MM.1S (cell line): ENCODE results near the gene CTNNA3.

Experiments
- DNase-seq: peaks from one replicate; pipeline ENCODE4 v3.0.0-alpha.2; 2015
- H2AFZ ChIP-seq: fragments of 300-600 bp; sonication (generic); 2 replicates; pipeline ENCODE4 v1.6.0; 2016; ENCODE audit warnings: antibody characterized with exemption, low read length
- H3F3A ChIP-seq: fragments of 300-600 bp; sonication (generic); 2 replicates; pipeline ENCODE4 v1.6.1; 2016; ENCODE audit warnings: mild to moderate bottlenecking, antibody characterized with exemption, low read length, moderate library complexity, mixed read lengths; ENCODE audit not compliant: insufficient read depth
- H3K27ac ChIP-seq: fragments of 300-600 bp; sonication (generic); 2 replicates; pipeline ENCODE4 v1.5.1; 2016; ENCODE audit warnings: mild to moderate bottlenecking, low read length
- H3K27me3 ChIP-seq: fragments of 300-600 bp; sonication (generic); replicated peaks from 2 replicates; pipeline ENCODE4 v1.6.0; 2016; ENCODE audit warnings: low read length; ENCODE audit not compliant: insufficient read depth
- H3K36me3 ChIP-seq: fragments of 300-600 bp; sonication (generic); replicated peaks from 2 replicates; pipeline ENCODE4 v1.6.1; 2016; ENCODE audit warnings: mild to moderate bottlenecking, low read length, mixed read lengths; ENCODE audit not compliant: insufficient read depth
- H3K4me1 ChIP-seq: fragments of 300-600 bp; sonication (generic); 2 replicates; pipeline ENCODE4 v1.6.1; 2016; ENCODE audit warnings: low read length, mixed read lengths
- H3K4me2 ChIP-seq: fragments of 300-600 bp; sonication (generic); 2 replicates; pipeline ENCODE4 v1.6.0; 2016; ENCODE audit warnings: low read depth, low read length
- H3K4me3 ChIP-seq: fragments of 300-600 bp; sonication (generic); 2 replicates; pipeline ENCODE4 v1.5.1; 2016; ENCODE audit warnings: low read length, mixed read lengths
- H3K79me2 ChIP-seq: fragments of 300-600 bp; sonication (generic); 2 replicates; pipeline ENCODE4 v1.6.1; 2016; ENCODE audit warnings: mixed run types, low read length, mixed read lengths
- H3K9ac ChIP-seq: fragments of 300-600 bp; sonication (generic); 2 replicates; pipeline ENCODE4 v1.6.1; 2016; ENCODE audit warnings: low read length, mixed read lengths
- H3K9me2 ChIP-seq: fragments of 300-600 bp; sonication (generic); replicated peaks from 2 replicates; pipeline ENCODE4 v1.6.1; 2016; ENCODE audit warnings: mild to moderate bottlenecking, low read length, mixed read lengths; ENCODE audit not compliant: insufficient read depth
- H3K9me3 ChIP-seq: fragments of 300-600 bp; sonication (generic); replicated peaks from 2 replicates; pipeline ENCODE4 v1.6.1; 2016; ENCODE audit warnings: mild to moderate bottlenecking, low read length, mixed read lengths; ENCODE audit not compliant: insufficient read depth
- H4K20me1 ChIP-seq: fragments of 300-600 bp; sonication (generic); 2 replicates; pipeline ENCODE4 v1.6.1; 2016; ENCODE audit warnings: mild to moderate bottlenecking, low read length, moderate library complexity, mixed read lengths; ENCODE audit not compliant: insufficient read depth
- EZH2 ChIP-seq: fragments of 300-600 bp; sonication (generic); optimal IDR thresholded peaks from 2 replicates; pipeline ENCODE3; 2017; ENCODE audit warnings: low read depth, mild to moderate bottlenecking, antibody characterized with exemption, low read length, mixed read lengths
- EZH2phosphoT487 ChIP-seq: fragments of 300-600 bp; sonication (generic); IDR thresholded peaks from 2 replicates; pipeline ENCODE4 v1.6.1; 2018; ENCODE audit warnings: antibody characterized with exemption, low read length
- TF ChIP-seq, protein P1 (sequence below): fragments of 300-600 bp; sonication (generic); IDR thresholded peaks from 2 replicates; pipeline ENCODE4 v1.5.1; 2016; ENCODE audit warnings: antibody characterized with exemption, low read length, mixed read lengths

Gene CTNNA3

DNA sequence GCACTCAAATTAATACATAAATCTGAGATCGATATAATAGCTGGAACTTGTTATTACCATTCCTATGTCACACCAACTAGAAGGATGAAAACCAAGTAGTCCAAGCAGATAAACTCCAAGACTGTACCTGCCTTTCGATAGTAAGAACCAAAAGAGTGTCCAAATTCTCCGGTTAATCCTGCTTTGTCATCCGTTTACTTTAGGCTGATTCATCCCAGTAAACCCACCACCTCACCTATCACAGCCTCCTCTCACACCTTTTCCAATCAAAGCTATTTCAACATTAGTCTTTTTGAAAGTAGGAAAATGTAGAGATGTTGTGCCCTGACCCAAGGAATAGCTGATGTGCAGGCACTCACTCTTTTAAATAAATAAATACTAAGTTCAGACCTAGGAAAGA is 177.2 kb downstream of the CTNNA3 start:
- TF ChIP-seq EZH2phosphoT487 = no peak
- no peak for TF ChIP-seq EZH2
- TF ChIP-seq, protein P1, sequence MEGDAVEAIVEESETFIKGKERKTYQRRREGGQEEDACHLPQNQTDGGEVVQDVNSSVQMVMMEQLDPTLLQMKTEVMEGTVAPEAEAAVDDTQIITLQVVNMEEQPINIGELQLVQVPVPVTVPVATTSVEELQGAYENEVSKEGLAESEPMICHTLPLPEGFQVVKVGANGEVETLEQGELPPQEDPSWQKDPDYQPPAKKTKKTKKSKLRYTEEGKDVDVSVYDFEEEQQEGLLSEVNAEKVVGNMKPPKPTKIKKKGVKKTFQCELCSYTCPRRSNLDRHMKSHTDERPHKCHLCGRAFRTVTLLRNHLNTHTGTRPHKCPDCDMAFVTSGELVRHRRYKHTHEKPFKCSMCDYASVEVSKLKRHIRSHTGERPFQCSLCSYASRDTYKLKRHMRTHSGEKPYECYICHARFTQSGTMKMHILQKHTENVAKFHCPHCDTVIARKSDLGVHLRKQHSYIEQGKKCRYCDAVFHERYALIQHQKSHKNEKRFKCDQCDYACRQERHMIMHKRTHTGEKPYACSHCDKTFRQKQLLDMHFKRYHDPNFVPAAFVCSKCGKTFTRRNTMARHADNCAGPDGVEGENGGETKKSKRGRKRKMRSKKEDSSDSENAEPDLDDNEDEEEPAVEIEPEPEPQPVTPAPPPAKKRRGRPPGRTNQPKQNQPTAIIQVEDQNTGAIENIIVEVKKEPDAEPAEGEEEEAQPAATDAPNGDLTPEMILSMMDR = no peak
- Histone ChIP-seq H4K20me1 (no peaks in the 10 kb centered on the region), H3K4me1 (no peaks in the 10 kb centered on the region), H3K27me3 (no peaks in the 10 kb centered on the region), H3K4me3 (no peak overlapping the region), H3K27ac (no peak overlapping the region), H3K9me3 (no peaks in the 10 kb centered on the region), H3K9ac (no peak overlapping the region), H3F3A (no peaks in the 10 kb centered on the region), H3K9me2 (no peaks in the 10 kb centered on the region), H3K36me3 (no peaks in the 10 kb centered on the region), H2AFZ (no peak overlapping the region), H3K4me2 (no peak overlapping the region), H3K79me2 (no peaks in the 10 kb centered on the region)
- DNase-seq = no peak

DNA sequence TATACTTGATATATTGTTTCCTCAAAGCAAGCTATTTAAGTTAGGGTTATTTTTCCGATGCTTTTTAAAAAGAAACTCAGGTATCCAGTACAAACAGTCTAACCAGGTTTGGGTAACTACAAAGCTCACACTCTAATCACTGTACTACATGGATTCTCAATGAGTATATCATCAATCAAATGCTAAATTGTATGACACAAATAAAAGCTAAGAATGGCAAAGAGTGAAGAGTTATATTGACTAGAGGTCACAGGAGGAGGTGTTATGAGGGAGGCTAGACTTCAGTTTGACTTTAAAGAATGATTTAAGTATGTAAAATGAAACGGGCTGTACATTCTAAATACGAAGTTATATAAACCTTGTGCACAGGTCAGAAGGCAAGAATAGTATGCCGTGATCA is 178.0 kb downstream of the CTNNA3 start:
- Histone ChIP-seq H3K9me3 (no peaks in the 10 kb centered on the region), H3K27me3 (no peaks in the 10 kb centered on the region), H3K4me2 (no peak overlapping the region), H3F3A (no peaks in the 10 kb centered on the region), H3K27ac (no peak overlapping the region), H3K79me2 (no peaks in the 10 kb centered on the region), H4K20me1 (no peaks in the 10 kb centered on the region), H3K4me1 (no peaks in the 10 kb centered on the region), H3K9ac (no peak overlapping the region), H3K36me3 (no peaks in the 10 kb centered on the region), H3K4me3 (no peak overlapping the region), H3K9me2 (no peaks in the 10 kb centered on the region), H2AFZ (no peak overlapping the region)
- no peak for DNase-seq
- TF ChIP-seq EZH2 = no peak
- TF ChIP-seq, protein P1 = no peak
- TF ChIP-seq EZH2phosphoT487 = no peak

DNA sequence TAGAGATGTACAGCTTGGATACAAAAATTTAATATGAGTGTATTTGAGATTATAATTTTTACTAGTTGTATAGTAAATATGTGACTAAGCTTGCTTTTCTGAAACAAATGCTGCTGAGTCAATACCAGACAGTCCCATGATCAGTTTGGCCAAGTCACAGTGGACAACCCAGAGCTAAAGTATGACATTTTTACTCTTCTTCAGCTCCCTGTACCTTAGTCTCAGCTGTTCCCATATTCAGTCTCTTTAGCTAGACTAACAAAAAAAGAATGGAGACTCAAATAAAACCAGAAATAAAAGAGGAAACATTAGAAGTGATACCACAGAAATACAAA is 189.3 kb downstream of the CTNNA3 start:
- H3K4me3 ChIP-seq = no peak overlapping the region
- H3K9me2 ChIP-seq = no peaks in the 10 kb centered on the region
- no peak overlapping the region for H2AFZ ChIP-seq
- no peak overlapping the region for H3K9ac ChIP-seq
- no peak overlapping the region for H3K27ac ChIP-seq
- H3K4me2 ChIP-seq = no peak overlapping the region
- no peaks in the 10 kb centered on the region for H3K79me2 ChIP-seq
- no peaks in the 10 kb centered on the region for H3K9me3 ChIP-seq
- TF ChIP-seq EZH2 = no peak
- TF ChIP-seq, protein P1 = no peak
- no peak for TF ChIP-seq EZH2phosphoT487
- no peaks in the 10 kb centered on the region for H3K27me3 ChIP-seq
- H3K36me3 ChIP-seq = no peaks in the 10 kb centered on the region
- no peaks in the 10 kb centered on the region for H4K20me1 ChIP-seq
- no peaks in the 10 kb centered on the region for H3F3A ChIP-seq
- DNase-seq = no peak
- H3K4me1 ChIP-seq = no peaks in the 10 kb centered on the region
